Bronchial epithelial cell (primary cell): ENCODE data around the gene WNT5A. TPM values are rescaled to one million over a fixed set of nuclear protein-coding genes. Genes with fewer than 3 reads are reported as not detected.

ENCODE experiments used
- DNase-seq: peaks from one replicate; pipeline ENCODE4 v3.0.0-alpha.2; 2010; ENCODE audit warnings: low read depth
- FAIRE-seq: peaks from 2 replicates; lab custom pipeline; 2011; peaks lifted over from hg19 to GRCh38; lab: Jason Lieb, UNC
- H3K27me3 ChIP-seq: 2 replicates; pipeline ENCODE4 v1.5.1; 2011; ENCODE audit warnings: low read length; ENCODE audit not compliant: control insufficient read depth, insufficient read depth
- H3K36me3 ChIP-seq: 2 replicates; pipeline ENCODE4 v1.5.1; 2011; ENCODE audit warnings: low read length; ENCODE audit not compliant: control insufficient read depth, insufficient read depth
- H3K4me3 ChIP-seq: 2 replicates; pipeline ENCODE4 v1.5.1; 2011; ENCODE audit warnings: mild to moderate bottlenecking, low read depth, low read length, control low read depth
- CTCF ChIP-seq: IDR thresholded peaks from 2 replicates; pipeline ENCODE4 v1.5.1; 2011; ENCODE audit warnings: mild to moderate bottlenecking, moderate library complexity, low read length, control low read depth, inconsistent platforms; ENCODE audit not compliant: insufficient read depth, severe bottlenecking
- total RNA-seq: library from RNA; depleted of rRNA; stranded (reverse); fragments of >200 nt; gene quantifications from 2 replicates; pipeline ENCODE4 v1.2.1, GENCODE V29; 2014

WNT5A gene
- total RNA-seq, 1 donor from 2014 or later: 3.9 TPM

GRCh38 chr3:55459838-55460237 is 27.3 kb downstream of the WNT5A start:
- H3K27me3 ChIP-seq: no peaks in the 10 kb centered on the region
- FAIRE-seq (no peak), DNase-seq (no peak)
- no peak overlapping the region for H3K4me3 ChIP-seq
- H3K36me3 ChIP-seq: no peaks in the 10 kb centered on the region
- no peak for TF ChIP-seq CTCF

DNA sequence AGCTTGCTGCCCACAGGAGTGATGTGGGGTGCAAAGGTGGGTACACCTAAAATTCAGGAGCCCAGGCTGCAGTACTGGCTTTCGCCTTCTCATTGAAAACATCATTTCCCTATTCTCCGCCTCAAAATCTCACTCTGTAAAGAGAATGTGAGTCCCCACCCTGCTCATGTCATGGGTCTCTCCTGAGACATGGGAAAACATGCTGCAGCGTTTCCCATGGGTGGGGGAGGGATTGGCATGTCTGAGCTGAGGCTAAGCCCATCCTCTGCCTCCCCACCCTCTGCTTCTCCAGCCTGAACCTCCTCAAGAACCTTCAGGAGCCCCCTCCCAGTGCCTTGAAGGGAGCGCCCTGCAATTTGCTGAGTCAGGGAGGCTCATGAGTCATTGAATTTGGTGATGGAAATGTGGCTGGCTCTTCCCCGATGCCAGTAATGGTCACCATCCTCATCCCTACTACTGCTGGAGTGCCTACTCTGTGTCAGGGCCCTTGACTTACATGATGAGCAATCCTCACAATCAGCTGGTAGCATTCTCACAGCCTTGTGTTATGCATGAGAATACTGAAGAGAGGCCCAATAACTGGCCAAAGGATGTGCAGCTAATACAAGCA is 28.8 kb downstream of the WNT5A start:
- no peaks in the 10 kb centered on the region for H3K27me3 ChIP-seq
- no peak for TF ChIP-seq CTCF
- no peak overlapping the region for H3K4me3 ChIP-seq
- FAIRE-seq (no peak), DNase-seq (no peak)
- H3K36me3 ChIP-seq: no peaks in the 10 kb centered on the region

DNA sequence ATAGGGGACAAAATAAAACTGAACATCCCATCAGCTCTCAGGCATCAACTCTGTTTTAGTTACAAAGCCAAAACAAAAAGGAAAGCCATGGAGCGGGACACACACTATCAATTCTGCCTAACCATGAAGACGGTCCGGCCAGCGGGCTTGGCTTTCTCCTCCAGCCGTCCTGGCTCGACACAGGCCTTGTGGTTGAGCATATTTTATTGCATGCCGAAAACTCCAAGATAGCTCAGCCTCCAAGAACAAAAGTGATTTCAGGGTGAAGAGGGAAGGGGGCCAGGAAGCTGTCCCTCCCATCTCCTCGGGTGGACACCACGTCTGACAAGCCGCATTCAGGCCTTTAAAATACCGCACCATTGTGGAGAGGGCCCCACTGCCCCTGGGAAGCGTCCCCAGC is 31.2 kb downstream of the WNT5A start:
- DNase-seq (no peak), FAIRE-seq (no peak)
- no peak for TF ChIP-seq CTCF
- no peak overlapping the region for H3K4me3 ChIP-seq
- H3K36me3 ChIP-seq: no peaks in the 10 kb centered on the region
- H3K27me3 ChIP-seq: no peaks in the 10 kb centered on the region

- TF ChIP-seq CTCF: no peak
- DNase-seq (no peak), FAIRE-seq (no peak)
- no peaks in the 10 kb centered on the region for H3K36me3 ChIP-seq
- no peaks in the 10 kb centered on the region for H3K27me3 ChIP-seq
- no peak overlapping the region for H3K4me3 ChIP-seq
These were observed 32.5 kb downstream of the WNT5A start for GRCh38 chr3:55454611-55455010.

DNA sequence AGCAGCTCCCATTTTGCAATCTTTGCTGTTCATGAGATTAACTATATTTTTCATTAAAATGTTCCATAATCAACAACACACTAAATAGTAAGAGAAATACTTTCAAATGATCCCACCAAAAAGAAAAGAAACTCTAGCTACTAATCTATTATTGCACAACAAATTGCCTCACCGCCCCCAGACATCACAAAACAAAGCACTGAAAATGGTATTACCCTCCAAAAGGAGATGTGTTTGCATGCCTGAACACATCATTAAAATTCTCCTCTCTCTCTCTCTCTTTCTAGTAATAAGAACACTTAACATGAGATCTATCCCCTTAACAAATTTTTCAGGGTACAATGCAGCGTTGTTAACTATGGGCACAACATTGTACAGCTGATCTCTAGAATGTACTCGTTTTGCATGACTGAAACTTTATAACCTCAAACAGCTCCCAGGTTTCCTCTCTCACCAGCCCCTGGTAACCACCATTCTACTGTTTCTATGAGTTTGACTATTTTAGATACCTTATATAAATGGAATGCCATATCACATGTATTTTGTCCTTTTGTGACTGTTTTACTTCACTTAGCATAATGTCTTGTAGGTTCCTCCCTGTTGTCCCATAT is 33.1 kb downstream of the WNT5A start:
- Histone ChIP-seq H3K4me3 (no peak overlapping the region), H3K27me3 (no peaks in the 10 kb centered on the region), H3K36me3 (no peaks in the 10 kb centered on the region)
- DNase-seq: no peak
- FAIRE-seq: no peak
- no peak for TF ChIP-seq CTCF

- H3K27me3 ChIP-seq: no peaks in the 10 kb centered on the region
- TF ChIP-seq CTCF: no peak
- FAIRE-seq: no peak
- H3K36me3 ChIP-seq: no peaks in the 10 kb centered on the region
- no peak for DNase-seq
- H3K4me3 ChIP-seq: no peak overlapping the region
These were observed 34.2 kb downstream of the WNT5A start for GRCh38 chr3:55452886-55453285.
